BJ (cell line): ENCODE data around the gene COPB1. TPM values are rescaled to one million over a fixed set of nuclear protein-coding genes. Genes with fewer than 3 reads are reported as not detected.
A peak's percentile ranks its signal among the peaks of the same experiment; 100 is the strongest.

Experiments used
- CTCF ChIA-PET: fragments of 350-600 bp; formaldehyde crosslinking; extraction: SDS; loops from one replicate; lab custom pipeline; 2021; ENCODE audit warnings: antibody characterized with exemption, inconsistent platforms; lab: Yijun Ruan, JAX
- POLR2A ChIA-PET: fragments of 300-600 bp; sonication (Branson Sonifier 250); formaldehyde crosslinking; extraction: SDS; loops from one replicate; lab custom pipeline; 2021; ENCODE audit warnings: antibody characterized with exemption; lab: Charles Lee
- DNase-seq: peaks from one replicate; pipeline ENCODE4 v3.0.0-alpha.2; 2011; ENCODE audit warnings: low read depth
- H3K27me3 ChIP-seq: 2 replicates; pipeline ENCODE4 v1.6.0; 2011; ENCODE audit warnings: low read length; ENCODE audit not compliant: control insufficient read depth, insufficient read depth
- H3K36me3 ChIP-seq: 2 replicates; pipeline ENCODE4 v1.5.1; 2011; ENCODE audit warnings: low read length; ENCODE audit not compliant: control insufficient read depth, insufficient read depth
- H3K4me3 ChIP-seq: 2 replicates; pipeline ENCODE4 v1.5.1; 2011; ENCODE audit warnings: low read depth, mild to moderate bottlenecking, control low read depth, low read length
- CTCF ChIP-seq: IDR thresholded peaks from 2 replicates; pipeline ENCODE4 v1.5.1; 2011; ENCODE audit warnings: low read depth, mild to moderate bottlenecking, control low read depth, inconsistent platforms, low read length, moderate library complexity; ENCODE audit not compliant: insufficient read depth
- polyA plus RNA-seq: library from polyadenylated mRNA; depleted of rRNA; stranded (reverse); fragments of >200 nt; gene quantifications from 2 replicates; pipeline ENCODE4 v1.2.3, GENCODE V29; 2011; rRNA removed
- small RNA-seq: library from RNA; depleted of rRNA; stranded (forward); fragments of <200 nt; gene quantifications from one replicate; pipeline ENCODE3, GENCODE V24; 2012; ENCODE audit warnings: low replicate concordance, low read depth; ENCODE audit not compliant: insufficient read length

Gene COPB1
- polyA plus RNA-seq, 1 experiment, result 120 TPM

- peak; percentile 47 for TF ChIP-seq CTCF
- no peaks in the 10 kb centered on the region for H3K36me3 ChIP-seq
- ChIA-PET POLR2A (interaction anchor here (0.6 to 1.1 kb wide), 3 partner anchors 9 to 1936 kb away, joined by 4 to 11 read pairs (median 5); no protein-coding TSS in a partner anchor), CTCF (interaction anchor here (0.7 to 2.6 kb wide), 12 partner anchors 9 to 125 kb away, joined by 3 to 10 read pairs (median 6); no protein-coding TSS in a partner anchor)
- DNase-seq, result peak; percentile 55
- H3K27me3 ChIP-seq, result no peaks in the 10 kb centered on the region
- H3K4me3 ChIP-seq, result no peak overlapping the region
Measured at GRCh38 chr11:14413307-14414069, 86.1 kb downstream of the COPB1 start.

- TF ChIP-seq CTCF, result no peak
- POLR2A ChIA-PET, result no interaction called here
- Histone ChIP-seq H3K4me3 (no peak overlapping the region), H3K36me3 (no peaks in the 10 kb centered on the region), H3K27me3 (no peaks in the 10 kb centered on the region)
- DNase-seq, result peak; percentile 85
- CTCF ChIA-PET, result interaction anchor here (1.1 to 2.6 kb wide), 4 partner anchors 10 to 111 kb away, joined by 4 to 9 read pairs (median 8); no protein-coding TSS in a partner anchor
Measured at GRCh38 chr11:14411818-14412217, 87.8 kb downstream of the COPB1 start.

- no peak for TF ChIP-seq CTCF
- no peak for DNase-seq
- H3K36me3 ChIP-seq, result no peaks in the 10 kb centered on the region
- ChIA-PET POLR2A (no interaction called here), CTCF (interaction anchor here (1.3 kb wide), 1 partner anchor 21 kb away, joined by 3 read pairs; no protein-coding TSS in a partner anchor)
- H3K4me3 ChIP-seq, result no peak overlapping the region
- H3K27me3 ChIP-seq, result no peaks in the 10 kb centered on the region
Measured at GRCh38 chr11:14409891-14410290, 89.7 kb downstream of the COPB1 start.

GRCh38 chr11:14408612-14409011 is 91.0 kb downstream of the COPB1 start:
- H3K27me3 ChIP-seq, result no peaks in the 10 kb centered on the region
- no peak overlapping the region for H3K4me3 ChIP-seq
- ChIA-PET CTCF (interaction anchor here (1.3 kb wide), 1 partner anchor 10 kb away, joined by 3 read pairs; no protein-coding TSS in a partner anchor), POLR2A (interaction anchor here (0.5 kb wide), 1 partner anchor 328 kb away, joined by 11 read pairs; no protein-coding TSS in a partner anchor)
- no peak for DNase-seq
- H3K36me3 ChIP-seq, result no peaks in the 10 kb centered on the region
- no peak for TF ChIP-seq CTCF

Small RNA genes within 50 kb of the gene (small RNA-seq; reads per million reads assigned to genes)
- not detected for gene RNU7-49P

Other genes with a start within 250 kb of the COPB1 start
- 29.1 and 60.6 TPM in 2 replicates for gene RRAS2, start 140.6 kb downstream of the COPB1 start, polyA plus RNA-seq
- 108 and 169 TPM in 2 replicates for gene PSMA1, start 20.6 kb upstream of the COPB1 start, polyA plus RNA-seq
- gene PDE3B, start 144.0 kb upstream of the COPB1 start, polyA plus RNA-seq, result 0.06 TPM in 2 replicates